Measurements from ENCODE around the gene KIF21A.

GRCh38 chr12:39441963-39442830 lies 723 bp downstream of the KIF21A start:
- TF ChIP-seq CTCF (IDR thresholded peaks at IDR 0.05): no peak
- no peak for TF ChIP-seq POLR2A (IDR thresholded peaks at IDR 0.05)
